HCT116 (cell line): ENCODE measurements around the gene FGGY. TPM values are rescaled to one million over a fixed set of nuclear protein-coding genes. Genes with fewer than 3 reads are reported as not detected.
"Not testable (repeated sequence)": the region's sequence is repeated elsewhere in the genome, so short reads cannot be mapped to it uniquely, and the experiment has no call there.

Source experiments
- ATAC-seq: fragments of 200-7000 bp; cut with Tn5 transposase; 2 replicates; pipeline ENCODE4 v1.9.1; 2020; ENCODE audit warnings: mild to moderate bottlenecking, moderate library complexity
- BruUV-seq: library from RNA; stranded (reverse); fragments of 400-500 nt; replicated peaks from 2 replicates; lab custom pipeline; 2021; lab: Mats Ljungman, UMichigan
- CTCF ChIA-PET: fragments of 300-600 bp; sonication (Branson Sonifier 250); formaldehyde crosslinking; loops from one replicate; lab custom pipeline; 2021; ENCODE audit warnings: antibody characterized with exemption; lab: Charles Lee
- POLR2A ChIA-PET: fragments of 300-600, 350-600 bp; sonication (Branson Sonifier 250); formaldehyde crosslinking; loops from one replicate; lab custom pipeline; 2021; ENCODE audit warnings: antibody characterized with exemption; lab: Charles Lee
- RAD21 ChIA-PET, 2 experiments: fragments of 300-600 bp; sonication (Branson Sonifier 250); formaldehyde crosslinking; loops; one replicate each; lab custom pipeline; 2023; ENCODE audit warnings: low total read pairs in 2 of 2; ENCODE audit not compliant: uncharacterized antibody in 2 of 2, unreplicated experiment in 2 of 2, low non-redundant PET in 1 of 2; lab: Charles Lee
- DNase-seq: peaks from one replicate; pipeline ENCODE4 v3.0.0-alpha.2; 2010; ENCODE audit warnings: low read depth, low spot score
- H2AFZ ChIP-seq: fragments of 200-600 bp; shearing (Covaris generic), sonication (generic); 2 replicates; pipeline ENCODE4 v1.6.1; 2017; ENCODE audit warnings: low read depth, mixed run types, mixed read lengths, antibody characterized with exemption, low read length; ENCODE audit not compliant: poor library complexity, severe bottlenecking
- H3K27ac ChIP-seq: 2 replicates; pipeline ENCODE4 v1.5.1; 2012; ENCODE audit warnings: low read depth, low read length
- H3K27me3 ChIP-seq: fragments of 200-600 bp; sonication (generic); 2 replicates; pipeline ENCODE4 v1.6.1; 2016; ENCODE audit warnings: mixed run types, low read length, mixed read lengths; ENCODE audit not compliant: insufficient read depth
- H3K36me3 ChIP-seq, 2 experiments: fragments of 200-500 bp in 1 of 2; fragments of 200-600 bp in 1 of 2; sonication (Bioruptor generic) in 1 of 2; sonication (generic) in 1 of 2; 2 replicates each; pipeline versions ENCODE4 v1.5.1 to v1.6.1; 2014 to 2016; ENCODE audit warnings: low read length in 2 of 2, inconsistent platforms in 1 of 2, mixed read lengths in 1 of 2, mixed run types in 1 of 2; ENCODE audit not compliant: insufficient read depth in 2 of 2, control insufficient read depth in 1 of 2
- H3K4me1 ChIP-seq, 2 experiments: fragments of 200-600 bp in 1 of 2; sonication (generic) in 1 of 2; 2 replicates each; pipeline versions ENCODE4 v1.5.1 to v1.6.1; 2012 to 2017; ENCODE audit warnings: low read length in 2 of 2, inconsistent platforms in 1 of 2, mild to moderate bottlenecking in 1 of 2, mixed read lengths in 1 of 2, mixed run types in 1 of 2, moderate library complexity in 1 of 2; ENCODE audit not compliant: insufficient read depth in 2 of 2, control insufficient read depth in 1 of 2
- H3K4me2 ChIP-seq: fragments of 200-600 bp; sonication (generic); 2 replicates; pipeline ENCODE4 v1.6.1; 2017; ENCODE audit warnings: mixed run types, low read length, mixed read lengths
- H3K4me3 ChIP-seq, 2 experiments: fragments of 200-600 bp in 1 of 2; sonication (generic) in 1 of 2; replicated peaks in 1 of 2; 2 replicates each; pipeline ENCODE4 v1.5.1; 2011 to 2016; ENCODE audit warnings: low read length in 2 of 2, control low read depth in 1 of 2, low read depth in 1 of 2, mild to moderate bottlenecking in 1 of 2, mixed read lengths in 1 of 2, mixed run types in 1 of 2
- H3K79me2 ChIP-seq: fragments of 200-600 bp; sonication (generic); 2 replicates; pipeline ENCODE4 v1.6.1; 2017; ENCODE audit warnings: mild to moderate bottlenecking, mixed run types, low read length, moderate library complexity, mixed read lengths; ENCODE audit not compliant: insufficient read depth
- H3K9ac ChIP-seq: fragments of 200-600 bp; sonication (generic); 2 replicates; pipeline ENCODE4 v1.6.1; 2016; ENCODE audit warnings: low read length, mixed read lengths
- H3K9me2 ChIP-seq: fragments of 200-600 bp; sonication (generic), shearing (Covaris generic); 2 replicates; pipeline ENCODE4 v1.6.1; 2017; ENCODE audit warnings: mixed run types, mild to moderate bottlenecking, moderate library complexity; ENCODE audit not compliant: insufficient read depth
- H3K9me3 ChIP-seq, 2 experiments: fragments of 200-500 bp in 1 of 2; fragments of 200-600 bp in 1 of 2; sonication (Bioruptor generic) in 1 of 2; sonication (generic) in 1 of 2; 2 replicates each; pipeline ENCODE4 v1.6.1; 2014 to 2017; ENCODE audit warnings: low read length in 2 of 2, mixed read lengths in 2 of 2, inconsistent platforms in 1 of 2, low read depth in 1 of 2, mild to moderate bottlenecking in 1 of 2, mixed run types in 1 of 2, moderate library complexity in 1 of 2; ENCODE audit not compliant: control insufficient read depth in 1 of 2, insufficient read depth in 1 of 2
- H4K20me1 ChIP-seq: fragments of 200-600 bp; sonication (generic), shearing (Covaris generic); 2 replicates; pipeline ENCODE4 v1.6.1; 2017; ENCODE audit warnings: mixed run types, mild to moderate bottlenecking, moderate library complexity; ENCODE audit not compliant: insufficient read depth
- SIN3A ChIP-seq: IDR thresholded peaks from 2 replicates; pipeline ENCODE4 v1.6.1; 2012; ENCODE audit warnings: low read depth
- ZFX ChIP-seq: fragments of 450-650 bp; IDR thresholded peaks from 2 replicates; pipeline ENCODE4 v1.6.1; 2017
- ZNF274 ChIP-seq: fragments of 200-500 bp; sonication (Bioruptor generic); IDR thresholded peaks from 2 replicates; pipeline ENCODE4 v1.6.1; 2014; ENCODE audit warnings: mild to moderate bottlenecking, low read depth, low read length, inconsistent platforms
- intact Hi-C: fragments of 100-400 bp; cut with micrococcal nuclease; formaldehyde crosslinking; loops from 2 replicates; pipeline ENCODE4 v1.10.0; 2022
- total RNA-seq: library from RNA; stranded (reverse); gene quantifications from one replicate; pipeline ENCODE4 v1.2.1, GENCODE V29; 2021; ENCODE audit not compliant: unreplicated experiment
- TF ChIP-seq, protein P1 (sequence below), 3 experiments: fragments of 200-600 bp in 1 of 3; sonication (generic) in 1 of 3; IDR thresholded peaks in 2 of 3; conservative IDR thresholded peaks in 1 of 3; 2 replicates each; pipeline ENCODE4 v1.5.1; 2012 to 2017; ENCODE audit warnings: low read depth in 2 of 3, low read length in 2 of 3, antibody characterized with exemption in 1 of 3, borderline replicate concordance in 1 of 3, control low read depth in 1 of 3, mild to moderate bottlenecking in 1 of 3, mixed read lengths in 1 of 3, mixed run types in 1 of 3, moderate library complexity in 1 of 3; ENCODE audit not compliant: insufficient read depth in 1 of 3
- TF ChIP-seq, protein P2 (sequence below): IDR thresholded peaks from 2 replicates; pipeline ENCODE4 v1.6.1; 2012
- TF ChIP-seq, protein P3 (sequence below): IDR thresholded peaks from 2 replicates; pipeline ENCODE4 v1.6.1; 2012; ENCODE audit warnings: low read depth

FGGY gene
- total RNA-seq, 1 experiment from 2014 or later, result 10.6 TPM

DNA sequence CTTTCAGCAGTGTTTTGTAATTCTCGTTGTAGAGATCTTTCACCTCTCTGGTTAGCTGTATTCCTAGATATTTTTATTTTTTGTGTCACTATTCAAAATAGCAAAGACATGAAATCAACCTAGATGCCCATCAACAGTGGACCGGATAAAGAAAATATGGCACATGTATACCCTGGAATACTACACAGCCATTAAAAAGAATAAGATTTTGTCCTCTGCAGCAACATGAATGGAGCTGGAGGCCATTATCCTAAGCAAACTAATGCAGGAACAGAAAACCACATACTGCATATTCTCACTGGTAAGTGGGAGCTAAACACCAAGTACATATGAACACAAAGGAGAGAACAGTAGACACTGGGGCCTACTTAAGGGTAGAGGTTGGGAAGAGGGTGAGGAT lies 199.3 kb downstream of the FGGY start:
- H3K4me1 ChIP-seq, result peaks cover 2 to 19% of the 10 kb centered on the region in 2 experiments; a peak in 3 of 4 replicates
- H3K36me3 ChIP-seq, CTCF ChIA-PET, H3K4me2 ChIP-seq, H3K27ac ChIP-seq, H3K79me2 ChIP-seq, H3K9me3 ChIP-seq, BruUV-seq, H3K9ac ChIP-seq, DNase-seq, RAD21 ChIA-PET, H4K20me1 ChIP-seq, H3K4me3 ChIP-seq, H2AFZ ChIP-seq, H3K9me2 ChIP-seq, POLR2A ChIA-PET, ATAC-seq, H3K27me3 ChIP-seq: not testable (repeated sequence)
- intact Hi-C loops, result loop anchor here (10.0 kb wide), 1 partner anchor 201 kb away; the partner anchor contains the start of gene FGGY

DNA sequence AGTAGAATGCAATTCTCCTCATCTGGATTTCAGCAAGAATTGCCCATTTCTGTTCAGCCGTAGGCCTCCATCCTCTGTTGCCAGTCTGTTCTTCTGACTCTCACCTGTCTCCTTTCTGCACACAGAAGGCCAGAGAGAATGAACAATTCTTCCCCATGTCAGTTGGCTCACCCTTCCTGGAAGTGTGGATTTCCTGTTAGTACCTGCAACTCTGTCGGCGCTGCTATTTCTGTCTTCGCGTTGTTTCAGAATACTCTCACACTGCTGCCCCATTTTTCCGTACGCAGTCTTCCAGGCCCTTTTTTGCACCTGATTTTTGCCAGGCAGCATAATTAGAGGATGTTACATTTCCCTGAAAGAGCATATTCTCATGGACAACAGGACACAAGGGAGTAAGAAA lies 200.7 kb downstream of the FGGY start:
- no peaks in the 10 kb centered on the region for H3K9me3 ChIP-seq
- no TSS peak for BruUV-seq
- ATAC-seq, result no peak
- H3K27ac ChIP-seq, result no peak overlapping the region
- no peaks in the 10 kb centered on the region for H3K27me3 ChIP-seq
- no peak overlapping the region for H3K4me2 ChIP-seq
- no peak overlapping the region for H3K9ac ChIP-seq
- no peaks in the 10 kb centered on the region for H3K9me2 ChIP-seq
- TF ChIP-seq, protein P1, sequence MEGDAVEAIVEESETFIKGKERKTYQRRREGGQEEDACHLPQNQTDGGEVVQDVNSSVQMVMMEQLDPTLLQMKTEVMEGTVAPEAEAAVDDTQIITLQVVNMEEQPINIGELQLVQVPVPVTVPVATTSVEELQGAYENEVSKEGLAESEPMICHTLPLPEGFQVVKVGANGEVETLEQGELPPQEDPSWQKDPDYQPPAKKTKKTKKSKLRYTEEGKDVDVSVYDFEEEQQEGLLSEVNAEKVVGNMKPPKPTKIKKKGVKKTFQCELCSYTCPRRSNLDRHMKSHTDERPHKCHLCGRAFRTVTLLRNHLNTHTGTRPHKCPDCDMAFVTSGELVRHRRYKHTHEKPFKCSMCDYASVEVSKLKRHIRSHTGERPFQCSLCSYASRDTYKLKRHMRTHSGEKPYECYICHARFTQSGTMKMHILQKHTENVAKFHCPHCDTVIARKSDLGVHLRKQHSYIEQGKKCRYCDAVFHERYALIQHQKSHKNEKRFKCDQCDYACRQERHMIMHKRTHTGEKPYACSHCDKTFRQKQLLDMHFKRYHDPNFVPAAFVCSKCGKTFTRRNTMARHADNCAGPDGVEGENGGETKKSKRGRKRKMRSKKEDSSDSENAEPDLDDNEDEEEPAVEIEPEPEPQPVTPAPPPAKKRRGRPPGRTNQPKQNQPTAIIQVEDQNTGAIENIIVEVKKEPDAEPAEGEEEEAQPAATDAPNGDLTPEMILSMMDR (IDR thresholded peaks at IDR 0.05 in 2 of 3, conservative IDR thresholded peaks at IDR 0.05 in 1 of 3; ENCODE audit: borderline replicate concordance in 1 of 3, insufficient read depth in 1 of 3, low read depth in 2 of 3, low read length in 2 of 3), result no peak
- TF ChIP-seq, protein P2, sequence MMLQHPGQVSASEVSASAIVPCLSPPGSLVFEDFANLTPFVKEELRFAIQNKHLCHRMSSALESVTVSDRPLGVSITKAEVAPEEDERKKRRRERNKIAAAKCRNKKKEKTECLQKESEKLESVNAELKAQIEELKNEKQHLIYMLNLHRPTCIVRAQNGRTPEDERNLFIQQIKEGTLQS, result no peak
- TF ChIP-seq, protein P3, sequence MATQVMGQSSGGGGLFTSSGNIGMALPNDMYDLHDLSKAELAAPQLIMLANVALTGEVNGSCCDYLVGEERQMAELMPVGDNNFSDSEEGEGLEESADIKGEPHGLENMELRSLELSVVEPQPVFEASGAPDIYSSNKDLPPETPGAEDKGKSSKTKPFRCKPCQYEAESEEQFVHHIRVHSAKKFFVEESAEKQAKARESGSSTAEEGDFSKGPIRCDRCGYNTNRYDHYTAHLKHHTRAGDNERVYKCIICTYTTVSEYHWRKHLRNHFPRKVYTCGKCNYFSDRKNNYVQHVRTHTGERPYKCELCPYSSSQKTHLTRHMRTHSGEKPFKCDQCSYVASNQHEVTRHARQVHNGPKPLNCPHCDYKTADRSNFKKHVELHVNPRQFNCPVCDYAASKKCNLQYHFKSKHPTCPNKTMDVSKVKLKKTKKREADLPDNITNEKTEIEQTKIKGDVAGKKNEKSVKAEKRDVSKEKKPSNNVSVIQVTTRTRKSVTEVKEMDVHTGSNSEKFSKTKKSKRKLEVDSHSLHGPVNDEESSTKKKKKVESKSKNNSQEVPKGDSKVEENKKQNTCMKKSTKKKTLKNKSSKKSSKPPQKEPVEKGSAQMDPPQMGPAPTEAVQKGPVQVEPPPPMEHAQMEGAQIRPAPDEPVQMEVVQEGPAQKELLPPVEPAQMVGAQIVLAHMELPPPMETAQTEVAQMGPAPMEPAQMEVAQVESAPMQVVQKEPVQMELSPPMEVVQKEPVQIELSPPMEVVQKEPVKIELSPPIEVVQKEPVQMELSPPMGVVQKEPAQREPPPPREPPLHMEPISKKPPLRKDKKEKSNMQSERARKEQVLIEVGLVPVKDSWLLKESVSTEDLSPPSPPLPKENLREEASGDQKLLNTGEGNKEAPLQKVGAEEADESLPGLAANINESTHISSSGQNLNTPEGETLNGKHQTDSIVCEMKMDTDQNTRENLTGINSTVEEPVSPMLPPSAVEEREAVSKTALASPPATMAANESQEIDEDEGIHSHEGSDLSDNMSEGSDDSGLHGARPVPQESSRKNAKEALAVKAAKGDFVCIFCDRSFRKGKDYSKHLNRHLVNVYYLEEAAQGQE, result no peak
- TF ChIP-seq ZFX (no peak), ZNF274 (no peak), SIN3A (no peak)
- RAD21 ChIA-PET, result no interaction called here
- no peak overlapping the region for H3K4me3 ChIP-seq
- no peaks in the 10 kb centered on the region for H4K20me1 ChIP-seq
- intact Hi-C loops, result loop anchor here (10.0 kb wide), 1 partner anchor 203 kb away; the partner anchor contains the start of gene FGGY
- no peaks in the 10 kb centered on the region for H3K36me3 ChIP-seq
- no peak overlapping the region for H2AFZ ChIP-seq
- peaks cover 8 to 27% of the 10 kb centered on the region in 2 experiments; a peak in 3 of 4 replicates for H3K4me1 ChIP-seq
- no peaks in the 10 kb centered on the region for H3K79me2 ChIP-seq
- POLR2A ChIA-PET, result no interaction called here
- DNase-seq, result no peak
- CTCF ChIA-PET, result no interaction called here
